SH-SY5Y (cell line): ENCODE measurements around the gene CADPS2.

Experiments
- GATA2 ChIP-seq: IDR thresholded peaks from 2 replicates; pipeline ENCODE4 v1.6.1; 2011; ENCODE audit warnings: mild to moderate bottlenecking, low read depth, low read length
- GATA3 ChIP-seq: IDR thresholded peaks from 2 replicates; pipeline ENCODE4 v1.6.1; 2011; ENCODE audit warnings: low read depth, mild to moderate bottlenecking, low read length, moderate library complexity

Gene CADPS2

DNA sequence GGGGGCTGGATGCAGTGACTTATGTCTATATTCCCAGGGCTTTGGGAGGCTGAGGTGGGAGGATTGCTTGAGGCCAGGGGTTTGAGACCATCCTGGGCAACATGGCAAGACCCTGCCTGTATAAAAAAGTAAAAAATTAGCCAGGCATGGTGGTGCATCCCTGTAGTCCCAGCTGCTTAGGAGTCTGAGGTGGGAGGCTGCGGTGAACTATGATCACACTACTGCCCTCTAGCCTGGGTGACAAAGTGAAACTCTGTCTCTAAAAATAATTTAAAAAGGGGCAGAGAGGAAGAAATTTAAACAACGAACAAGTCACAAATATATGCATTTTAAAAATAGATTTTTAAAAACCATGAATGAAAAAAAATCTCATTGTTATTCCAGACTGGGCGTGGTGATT, 535.6 kb downstream of the CADPS2 start:
- TF ChIP-seq GATA3 (no peak), GATA2 (no peak)

- no peak for TF ChIP-seq GATA3
- TF ChIP-seq GATA2, result no peak
Observed at GRCh38 chr7:122344303-122344620, 542.0 kb downstream of the CADPS2 start.

GRCh38 chr7:122343601-122344302, 542.5 kb downstream of the CADPS2 start:
- TF ChIP-seq GATA3 (no peak), GATA2 (no peak)

GRCh38 chr7:122340427-122340826, 545.8 kb downstream of the CADPS2 start:
- TF ChIP-seq GATA3 (no peak), GATA2 (no peak)

GRCh38 chr7:122339145-122339904, 546.9 kb downstream of the CADPS2 start:
- TF ChIP-seq GATA2 (no peak), GATA3 (no peak)

- TF ChIP-seq GATA2 (no peak), GATA3 (no peak)
Observed at GRCh38 chr7:122337011-122337410, 549.2 kb downstream of the CADPS2 start.

- TF ChIP-seq GATA2 (no peak), GATA3 (no peak)
Observed at GRCh38 chr7:122329145-122329802, 557.0 kb downstream of the CADPS2 start.

GRCh38 chr7:122327969-122328368, 558.3 kb downstream of the CADPS2 start:
- no peak for TF ChIP-seq GATA2
- no peak for TF ChIP-seq GATA3

DNA sequence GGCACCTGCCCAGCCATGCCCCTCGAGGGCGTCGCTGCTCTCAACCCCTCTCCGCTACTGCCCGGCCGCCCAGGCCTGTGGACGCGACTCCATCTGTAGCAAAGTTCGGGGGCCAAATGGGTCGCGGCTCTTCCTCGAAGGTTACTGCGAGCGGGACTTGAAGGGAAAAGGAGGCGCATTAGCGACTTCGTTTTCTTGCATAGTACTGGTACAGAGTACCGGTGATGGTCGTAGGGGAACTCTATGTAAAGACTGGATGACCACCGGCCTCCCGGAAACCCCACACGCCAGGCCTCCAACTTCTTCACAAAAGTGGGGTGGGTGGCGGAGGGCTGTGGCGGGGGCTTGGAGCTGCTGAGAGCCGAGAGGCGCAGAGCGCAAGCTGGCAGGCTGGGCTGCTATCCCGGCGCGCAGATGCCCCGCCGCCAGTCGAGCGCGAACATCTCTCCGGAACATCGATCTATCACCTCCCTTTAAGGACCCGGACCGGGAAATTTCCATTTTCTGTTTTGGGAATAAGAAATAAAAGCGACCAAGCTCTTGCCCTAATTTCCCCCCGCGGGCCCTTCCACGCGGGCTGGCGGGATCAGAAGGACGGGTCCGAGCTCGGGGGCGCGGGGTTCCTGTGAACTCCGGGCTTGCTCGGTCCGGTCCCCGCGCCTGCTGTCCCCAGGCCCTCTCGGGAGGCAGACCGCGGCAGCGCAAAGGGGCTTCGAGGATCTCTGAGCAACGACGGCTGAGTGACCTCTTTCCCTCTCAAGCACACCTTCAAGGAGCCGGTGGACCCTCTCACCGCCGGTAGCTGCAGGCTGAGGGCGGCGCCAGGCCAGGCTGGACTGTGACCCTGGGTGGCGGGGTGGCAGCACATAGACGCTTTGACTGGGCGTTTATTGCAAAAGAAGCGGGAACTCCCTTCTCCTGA, 569.5 kb downstream of the CADPS2 start:
- TF ChIP-seq GATA3, result no peak
- no peak for TF ChIP-seq GATA2

DNA sequence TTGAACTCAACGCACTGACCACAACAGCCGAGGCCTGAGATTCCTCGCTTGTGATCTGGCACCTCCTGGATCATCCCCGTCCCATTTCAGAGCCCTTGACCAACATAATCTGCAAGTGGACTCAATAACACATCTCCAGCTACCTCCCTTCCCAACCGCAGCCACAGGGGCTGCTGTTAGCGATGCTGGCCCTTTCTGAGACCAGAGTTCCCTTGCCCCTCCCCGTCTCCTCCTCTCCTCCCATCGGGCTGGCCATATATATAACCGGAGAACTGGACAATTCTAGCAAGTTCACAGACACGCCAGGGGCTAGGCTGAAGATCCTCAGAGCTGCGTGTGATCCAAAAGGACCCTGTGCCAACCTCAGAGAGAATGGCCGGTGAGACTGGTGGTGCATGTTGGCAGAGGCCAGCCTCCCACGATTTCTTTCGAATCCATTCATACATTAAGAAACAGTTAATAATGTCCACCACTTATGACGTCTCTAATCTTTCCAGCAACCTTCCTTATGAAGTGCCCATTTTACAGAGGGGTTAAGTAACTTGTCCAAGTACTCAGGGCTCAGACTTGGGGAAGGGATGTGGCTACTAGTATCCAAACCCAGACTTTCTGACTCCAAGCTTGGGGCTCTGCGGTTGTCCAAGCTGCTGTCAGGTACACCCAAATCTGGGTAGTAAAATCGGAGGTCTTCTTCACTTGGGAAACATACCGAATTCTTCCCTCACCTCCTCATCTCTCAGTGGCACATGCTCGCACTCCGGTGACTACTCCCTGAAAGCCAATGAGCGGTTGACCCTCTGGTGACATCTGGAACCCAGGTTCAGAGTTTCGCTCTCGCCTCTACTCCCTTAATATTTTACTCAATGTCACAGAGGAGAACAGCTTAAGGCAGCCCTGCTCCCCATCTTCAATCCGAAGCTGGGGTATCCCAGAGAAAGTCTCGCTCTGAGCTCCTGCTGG, 570.5 kb downstream of the CADPS2 start:
- no peak for TF ChIP-seq GATA3
- TF ChIP-seq GATA2, result no peak

DNA sequence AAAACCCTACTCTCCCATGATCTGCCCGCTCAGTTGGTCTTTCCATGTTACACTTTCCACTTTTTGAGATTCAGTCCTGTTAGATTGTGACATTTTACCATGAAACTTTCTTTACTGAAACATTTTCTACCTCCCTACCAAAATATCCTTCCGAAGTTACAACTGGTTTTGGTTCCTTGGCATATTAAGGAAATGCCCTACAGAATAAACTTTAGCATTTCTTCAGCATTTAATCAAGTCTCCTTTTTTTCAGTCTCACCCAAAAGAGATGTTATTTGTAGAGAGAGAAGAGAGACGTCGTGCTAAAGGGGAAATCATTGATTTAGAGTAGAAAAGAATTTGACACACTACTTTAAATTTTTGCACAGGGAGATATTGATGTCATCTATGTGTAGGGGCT, 572.0 kb downstream of the CADPS2 start:
- no peak for TF ChIP-seq GATA3
- TF ChIP-seq GATA2, result no peak

- TF ChIP-seq GATA3 (no peak), GATA2 (no peak)
Observed at GRCh38 chr7:122312789-122313188, 573.5 kb downstream of the CADPS2 start.
